Kidney epithelial cell (primary cell): ENCODE results near the gene LMX1B. TPM values are rescaled to one million over a fixed set of nuclear protein-coding genes. Genes with fewer than 3 reads are reported as not detected.

Source experiments
- DNase-seq: peaks from one replicate; pipeline ENCODE4 v3.0.0-alpha.2; 2010; ENCODE audit warnings: low read depth
- H3K27me3 ChIP-seq: 2 replicates; pipeline ENCODE4 v1.6.0; 2011; ENCODE audit warnings: low read length; ENCODE audit not compliant: control insufficient read depth, insufficient read depth
- H3K36me3 ChIP-seq: 2 replicates; pipeline ENCODE4 v1.5.1; 2011; ENCODE audit warnings: low read length; ENCODE audit not compliant: control insufficient read depth, insufficient read depth
- H3K4me3 ChIP-seq: 2 replicates; pipeline ENCODE4 v1.5.1; 2011; ENCODE audit warnings: low read depth, mild to moderate bottlenecking, control low read depth, low read length
- CTCF ChIP-seq: IDR thresholded peaks from 2 replicates; pipeline ENCODE4 v1.5.1; 2011; ENCODE audit warnings: mild to moderate bottlenecking, moderate library complexity, low read length, control low read depth, inconsistent platforms; ENCODE audit not compliant: insufficient read depth, poor library complexity, severe bottlenecking
- total RNA-seq: library from RNA; depleted of rRNA; stranded (reverse); fragments of >200 nt; gene quantifications from 2 replicates; pipeline ENCODE4 v1.2.3, GENCODE V29; 2015

LMX1B gene
- total RNA-seq, 1 donor from 2014 or later, result 2.6 TPM

DNA sequence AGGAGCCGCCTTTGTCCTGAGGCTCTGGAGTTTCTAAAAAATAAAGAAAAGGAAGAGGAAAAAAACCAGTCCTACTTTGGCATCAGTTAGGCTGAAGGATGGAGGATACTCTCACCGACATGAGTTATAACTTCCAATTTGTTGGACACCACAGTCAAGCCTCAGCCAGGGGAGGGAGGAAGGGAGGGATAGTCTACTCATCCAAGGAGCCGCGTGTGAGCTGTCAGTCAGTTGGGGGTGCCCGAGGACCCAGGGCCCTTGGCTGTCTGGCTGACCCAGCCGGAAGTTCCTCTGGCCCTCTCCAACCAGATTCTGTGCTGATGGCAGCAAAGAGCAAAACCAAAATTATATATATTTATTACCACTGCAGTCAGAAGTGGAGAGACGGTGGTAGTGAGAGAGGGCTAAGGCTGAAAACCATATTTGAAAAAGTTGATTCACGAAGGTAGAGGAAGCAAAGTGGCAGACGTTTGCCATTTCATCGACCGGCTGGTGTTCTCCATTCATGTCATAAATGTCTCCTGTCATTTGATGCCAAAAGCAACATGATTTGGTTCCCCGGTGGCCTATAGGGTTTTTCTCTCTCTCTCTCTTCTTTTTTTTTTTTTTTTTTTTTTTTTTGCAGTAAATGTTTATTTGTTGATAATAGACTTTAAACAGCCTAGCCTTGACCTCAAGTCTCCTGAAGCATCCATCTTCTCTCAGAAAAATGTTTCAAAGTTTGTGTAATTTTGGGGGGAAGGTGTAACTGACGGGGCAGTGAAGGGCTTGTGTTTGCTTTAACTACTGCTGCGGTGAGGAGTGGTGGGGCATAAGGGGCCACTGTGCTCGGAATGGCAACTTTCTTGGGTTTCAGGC lies 7.6 kb downstream of the LMX1B start:
- Histone ChIP-seq H3K4me3 (no peak overlapping the region), H3K36me3 (no peaks in the 10 kb centered on the region), H3K27me3 (peaks cover 89% of the 10 kb centered on the region)
- DNase-seq, result no peak
- no peak for TF ChIP-seq CTCF

- Histone ChIP-seq H3K36me3 (no peaks in the 10 kb centered on the region), H3K4me3 (no peak overlapping the region), H3K27me3 (peaks cover 89% of the 10 kb centered on the region)
- no peak for DNase-seq
- TF ChIP-seq CTCF, result no peak
These were observed 8.4 kb downstream of the LMX1B start for GRCh38 chr9:126621919-126622735.

DNA sequence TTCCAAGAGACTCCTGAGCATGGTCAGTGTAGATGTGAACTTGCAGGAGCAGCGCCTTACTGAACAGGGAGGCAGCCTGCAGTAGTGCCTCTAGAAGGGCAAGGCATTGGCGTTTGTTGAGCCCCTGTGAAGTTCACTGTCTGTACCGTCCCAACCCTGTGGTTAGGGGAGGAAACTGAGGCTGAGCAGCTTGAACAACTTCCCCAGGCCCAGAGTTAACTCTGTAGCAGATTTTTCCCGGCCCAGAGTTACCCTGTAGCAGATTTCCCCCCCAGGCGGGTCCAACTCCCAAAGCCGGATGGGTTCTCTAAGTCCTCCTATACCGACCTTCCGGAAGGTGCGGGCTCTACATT lies 9.6 kb downstream of the LMX1B start:
- DNase-seq, result no peak
- H3K36me3 ChIP-seq, result no peaks in the 10 kb centered on the region
- peaks cover 91% of the 10 kb centered on the region for H3K27me3 ChIP-seq
- no peak for TF ChIP-seq CTCF
- no peak overlapping the region for H3K4me3 ChIP-seq

DNA sequence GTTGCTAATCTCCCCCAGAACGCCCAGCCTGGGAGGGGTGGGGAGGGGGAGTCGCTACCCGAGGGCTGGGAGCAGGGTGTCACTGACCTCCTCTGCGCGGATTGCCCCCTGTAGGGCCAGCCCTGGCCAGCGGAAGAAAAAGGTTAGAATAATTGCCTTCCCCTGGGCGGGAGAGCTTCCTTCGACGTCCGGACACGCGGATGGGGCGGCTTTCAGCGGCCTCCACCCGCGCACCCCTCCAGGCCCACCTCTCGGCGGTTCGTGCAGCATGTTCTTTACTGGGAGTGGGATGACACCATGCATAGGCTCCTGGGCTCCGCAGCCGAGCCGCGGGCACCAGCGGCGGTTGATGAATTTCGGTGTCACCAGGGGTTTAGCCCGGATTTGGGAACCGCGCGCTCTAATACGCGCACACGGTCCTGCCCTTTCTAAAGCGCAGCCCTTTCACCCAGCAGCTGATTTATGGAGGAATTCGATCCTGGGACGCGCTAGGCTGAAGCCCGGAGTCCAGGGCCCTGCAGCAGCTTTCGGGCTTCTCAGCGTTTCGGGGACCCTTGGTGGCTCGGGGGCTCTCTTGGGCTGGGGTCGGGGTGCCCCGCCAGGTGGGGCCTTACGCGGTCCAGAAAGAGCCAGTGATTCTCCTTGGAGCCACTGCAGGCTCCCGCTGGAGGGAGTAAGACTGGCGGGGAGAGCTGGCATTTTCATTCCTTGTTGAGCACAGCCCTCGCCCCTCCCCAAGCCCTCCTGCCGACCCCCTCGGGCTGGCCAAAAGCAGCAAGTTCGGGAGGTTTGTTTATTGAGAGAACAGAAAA lies 10.1 kb downstream of the LMX1B start:
- Histone ChIP-seq H3K4me3 (no peak overlapping the region), H3K27me3 (peaks cover 86% of the 10 kb centered on the region), H3K36me3 (no peaks in the 10 kb centered on the region)
- TF ChIP-seq CTCF, result no peak
- no peak for DNase-seq

- Histone ChIP-seq H3K27me3 (peaks cover 87% of the 10 kb centered on the region), H3K36me3 (no peaks in the 10 kb centered on the region), H3K4me3 (no peak overlapping the region)
- TF ChIP-seq CTCF, result no peak
- DNase-seq, result no peak
These were observed 10.7 kb downstream of the LMX1B start for GRCh38 chr9:126624479-126624826.
